Uterus (tissue), 2 donors: Measurements from ENCODE around the gene DPP4.

Source experiments
- CTCF ChIP-seq, 4 experiments: fragments of 200-600 bp in 2 of 4; fragments of 450-650 bp in 2 of 4; sonication (generic) in 2 of 4; IDR thresholded peaks; one replicate each; pipeline ENCODE4 v1.5.1; 2016 to 2019; ENCODE audit warnings: antibody characterized with exemption in 4 of 4, mild to moderate bottlenecking in 2 of 4, moderate library complexity in 1 of 4
- POLR2A ChIP-seq, 2 donors: fragments of 450-650 bp; IDR thresholded peaks; one replicate each; pipeline ENCODE4 v1.6.1; 2016; ENCODE audit warnings: antibody characterized with exemption in 2 of 2, mild to moderate bottlenecking in 1 of 2, moderate library complexity in 1 of 2

GRCh38 chr2:161990741-161991140 is 83.3 kb downstream of the DPP4 start:
- TF ChIP-seq CTCF (IDR thresholded peaks at IDR 0.05) (no peak), POLR2A (IDR thresholded peaks at IDR 0.05) (no peak)
